ENCODE measurements around the gene CD36.

DNA sequence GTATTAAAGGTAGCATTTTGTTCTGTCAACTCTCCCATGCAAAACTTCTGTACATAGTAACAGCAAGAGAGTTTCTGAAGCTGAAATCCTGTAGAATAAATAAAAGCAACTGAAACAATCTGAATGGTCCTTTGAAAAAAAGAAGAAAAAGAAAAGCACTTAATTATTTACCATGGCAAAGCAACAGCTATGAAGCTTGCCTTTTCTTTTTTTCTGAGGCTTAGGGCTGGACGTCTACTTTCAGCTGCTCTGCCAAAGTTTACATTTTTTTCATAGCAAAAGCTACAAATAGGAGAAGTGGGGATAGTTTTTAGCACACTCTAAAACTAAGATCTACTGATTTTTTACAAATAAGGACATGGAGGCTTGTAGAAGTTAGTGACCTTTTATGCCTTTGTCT lies 31.3 kb upstream of the CD36 start:
- TF ChIP-seq EZH2 (IDR thresholded peaks at IDR 0.05) (no peak), CEBPB (IDR thresholded peaks at IDR 0.05; ENCODE audit: low read depth) (no peak)
- TF ChIP-seq, protein P1, sequence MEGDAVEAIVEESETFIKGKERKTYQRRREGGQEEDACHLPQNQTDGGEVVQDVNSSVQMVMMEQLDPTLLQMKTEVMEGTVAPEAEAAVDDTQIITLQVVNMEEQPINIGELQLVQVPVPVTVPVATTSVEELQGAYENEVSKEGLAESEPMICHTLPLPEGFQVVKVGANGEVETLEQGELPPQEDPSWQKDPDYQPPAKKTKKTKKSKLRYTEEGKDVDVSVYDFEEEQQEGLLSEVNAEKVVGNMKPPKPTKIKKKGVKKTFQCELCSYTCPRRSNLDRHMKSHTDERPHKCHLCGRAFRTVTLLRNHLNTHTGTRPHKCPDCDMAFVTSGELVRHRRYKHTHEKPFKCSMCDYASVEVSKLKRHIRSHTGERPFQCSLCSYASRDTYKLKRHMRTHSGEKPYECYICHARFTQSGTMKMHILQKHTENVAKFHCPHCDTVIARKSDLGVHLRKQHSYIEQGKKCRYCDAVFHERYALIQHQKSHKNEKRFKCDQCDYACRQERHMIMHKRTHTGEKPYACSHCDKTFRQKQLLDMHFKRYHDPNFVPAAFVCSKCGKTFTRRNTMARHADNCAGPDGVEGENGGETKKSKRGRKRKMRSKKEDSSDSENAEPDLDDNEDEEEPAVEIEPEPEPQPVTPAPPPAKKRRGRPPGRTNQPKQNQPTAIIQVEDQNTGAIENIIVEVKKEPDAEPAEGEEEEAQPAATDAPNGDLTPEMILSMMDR (IDR thresholded peaks at IDR 0.05 in 2 of 3, conservative IDR thresholded peaks at IDR 0.05 in 1 of 3; ENCODE audit: borderline replicate concordance in 1 of 3, insufficient read depth in 1 of 3, low read depth in 2 of 3, low read length in 2 of 3) = no peak
